22Rv1 (cell line): ENCODE measurements around the gene POGK.

ENCODE experiments used
- H3K27ac ChIP-seq: fragments of 450-650 bp; 2 replicates; pipeline ENCODE4 v1.5.1; 2017
- ZFX ChIP-seq: fragments of 450-650 bp; IDR thresholded peaks from 2 replicates; pipeline ENCODE4 v1.6.1; 2017; ENCODE audit warnings: antibody characterized with exemption, borderline replicate concordance
- TF ChIP-seq, protein P1 (sequence below): fragments of 450-650 bp; IDR thresholded peaks from 2 replicates; pipeline ENCODE4 v1.5.1; 2017; ENCODE audit warnings: mild to moderate bottlenecking

POGK gene

GRCh38 chr1:166857995-166858394 is 18.7 kb downstream of the POGK start:
- no peak overlapping the region for H3K27ac ChIP-seq
- no peak for TF ChIP-seq ZFX

DNA sequence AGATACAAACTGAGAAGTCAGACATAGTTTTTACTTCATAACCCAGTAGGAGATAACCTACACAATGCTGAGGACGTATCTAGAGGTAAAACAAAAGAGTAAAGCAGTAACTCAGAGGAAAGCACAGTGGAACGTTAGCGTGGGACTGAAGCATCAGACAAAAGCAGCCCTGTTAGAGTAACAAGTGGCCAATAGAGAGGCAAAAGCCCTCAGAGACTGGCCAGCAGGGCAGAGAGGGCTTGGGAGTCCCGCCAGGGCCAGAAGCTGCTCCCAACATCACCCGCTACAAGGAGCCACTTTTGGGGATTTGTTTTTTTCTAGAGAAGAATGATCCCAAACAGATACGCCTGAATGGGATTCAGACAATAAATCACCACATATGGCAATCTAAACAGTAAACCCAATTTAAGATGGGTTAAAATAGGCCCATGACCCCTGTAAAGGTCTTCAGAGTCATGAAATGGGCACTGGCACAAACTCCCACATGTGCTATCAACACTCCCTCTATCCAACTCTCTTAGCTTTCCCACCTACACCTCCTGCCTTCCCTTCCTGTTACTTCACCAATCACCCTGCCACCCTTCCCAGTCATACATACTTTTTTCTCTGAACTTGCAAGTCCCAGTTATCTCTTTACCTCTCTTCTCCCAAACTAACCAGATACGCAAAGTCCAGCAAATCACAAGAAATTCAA is 19.6 kb downstream of the POGK start:
- no peak overlapping the region for H3K27ac ChIP-seq
- TF ChIP-seq ZFX, result no peak
- TF ChIP-seq, protein P1, sequence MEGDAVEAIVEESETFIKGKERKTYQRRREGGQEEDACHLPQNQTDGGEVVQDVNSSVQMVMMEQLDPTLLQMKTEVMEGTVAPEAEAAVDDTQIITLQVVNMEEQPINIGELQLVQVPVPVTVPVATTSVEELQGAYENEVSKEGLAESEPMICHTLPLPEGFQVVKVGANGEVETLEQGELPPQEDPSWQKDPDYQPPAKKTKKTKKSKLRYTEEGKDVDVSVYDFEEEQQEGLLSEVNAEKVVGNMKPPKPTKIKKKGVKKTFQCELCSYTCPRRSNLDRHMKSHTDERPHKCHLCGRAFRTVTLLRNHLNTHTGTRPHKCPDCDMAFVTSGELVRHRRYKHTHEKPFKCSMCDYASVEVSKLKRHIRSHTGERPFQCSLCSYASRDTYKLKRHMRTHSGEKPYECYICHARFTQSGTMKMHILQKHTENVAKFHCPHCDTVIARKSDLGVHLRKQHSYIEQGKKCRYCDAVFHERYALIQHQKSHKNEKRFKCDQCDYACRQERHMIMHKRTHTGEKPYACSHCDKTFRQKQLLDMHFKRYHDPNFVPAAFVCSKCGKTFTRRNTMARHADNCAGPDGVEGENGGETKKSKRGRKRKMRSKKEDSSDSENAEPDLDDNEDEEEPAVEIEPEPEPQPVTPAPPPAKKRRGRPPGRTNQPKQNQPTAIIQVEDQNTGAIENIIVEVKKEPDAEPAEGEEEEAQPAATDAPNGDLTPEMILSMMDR, result no peak

DNA sequence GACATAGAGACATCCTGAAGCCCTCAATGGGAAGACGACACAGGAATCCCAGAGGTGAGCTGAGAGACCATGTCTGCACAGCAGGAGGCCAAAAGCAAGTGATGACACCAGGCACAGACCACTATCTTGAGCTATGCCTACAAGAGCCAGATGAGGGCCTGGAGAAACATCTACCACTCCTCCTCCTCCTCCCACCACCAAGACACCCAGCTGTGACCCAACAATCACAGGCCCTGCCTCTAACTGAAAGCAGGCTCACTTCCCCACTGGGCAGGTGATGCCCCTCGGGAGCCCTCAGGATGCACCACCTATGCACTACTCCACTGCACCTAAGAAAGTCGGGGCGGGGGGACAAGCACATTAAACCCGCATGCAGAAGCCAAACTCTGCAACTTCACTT is 20.3 kb downstream of the POGK start:
- no peak for TF ChIP-seq ZFX
- TF ChIP-seq, protein P1, result no peak
- H3K27ac ChIP-seq, result no peak overlapping the region

- TF ChIP-seq, protein P1, result no peak
- no peak for TF ChIP-seq ZFX
- H3K27ac ChIP-seq, result no peak overlapping the region
These were observed 26.7 kb downstream of the POGK start for GRCh38 chr1:166865926-166866325.

GRCh38 chr1:166868639-166869038 is 29.4 kb downstream of the POGK start:
- TF ChIP-seq, protein P1, result no peak
- TF ChIP-seq ZFX, result no peak
- no peak overlapping the region for H3K27ac ChIP-seq

- H3K27ac ChIP-seq, result no peak overlapping the region
- no peak for TF ChIP-seq ZFX
- TF ChIP-seq, protein P1, result no peak
These were observed 30.2 kb downstream of the POGK start for GRCh38 chr1:166869318-166870099.

GRCh38 chr1:166870584-166870983 is 31.3 kb downstream of the POGK start:
- TF ChIP-seq, protein P1, result no peak
- TF ChIP-seq ZFX, result no peak
- H3K27ac ChIP-seq, result no peak overlapping the region
